Jurkat, Clone E6-1 (cell line): ENCODE results near the gene PDSS2.
A peak's percentile ranks its signal among the peaks of the same experiment; 100 is the strongest.
"Not testable (repeated sequence)": the region's sequence is repeated elsewhere in the genome, so short reads cannot be mapped to it uniquely, and the experiment has no call there.

Source experiments
- DNase-seq: peaks from one replicate; pipeline ENCODE4 v3.0.0-alpha.2; 2011; ENCODE audit warnings: low read depth, low spot score
- H3K4me3 ChIP-seq: 2 replicates; pipeline ENCODE4 v1.5.1; 2011; ENCODE audit warnings: mild to moderate bottlenecking, low read length, control low read depth, moderate library complexity

Gene PDSS2

GRCh38 chr6:107340881-107341280 is 118.5 kb downstream of the PDSS2 start:
- DNase-seq: no peak
- no peak overlapping the region for H3K4me3 ChIP-seq

GRCh38 chr6:107337191-107337741 is 122.1 kb downstream of the PDSS2 start:
- no peak for DNase-seq

GRCh38 chr6:107334026-107334425 is 125.3 kb downstream of the PDSS2 start:
- H3K4me3 ChIP-seq: no peak overlapping the region
- DNase-seq: no peak

More at GRCh38 chr6:107337191-107337741, 122.1 kb downstream of the PDSS2 start:
- no peak overlapping the region for H3K4me3 ChIP-seq

- no peak for DNase-seq
- H3K4me3 ChIP-seq: no peak overlapping the region
Measured at GRCh38 chr6:107333491-107333890, 125.9 kb downstream of the PDSS2 start.

GRCh38 chr6:107331409-107332386 is 127.7 kb downstream of the PDSS2 start:
- DNase-seq: no peak
- H3K4me3 ChIP-seq: no peak overlapping the region

GRCh38 chr6:107330168-107330567 is 129.2 kb downstream of the PDSS2 start:
- H3K4me3 ChIP-seq: no peak overlapping the region

GRCh38 chr6:107329063-107329860 is 130.1 kb downstream of the PDSS2 start:
- H3K4me3 ChIP-seq: no peak overlapping the region

More at GRCh38 chr6:107330168-107330567, 129.2 kb downstream of the PDSS2 start:
- DNase-seq: peak; percentile 44

GRCh38 chr6:107328081-107328480 is 131.3 kb downstream of the PDSS2 start:
- no peak for DNase-seq
- no peak overlapping the region for H3K4me3 ChIP-seq

More at GRCh38 chr6:107329063-107329860, 130.1 kb downstream of the PDSS2 start:
- no peak for DNase-seq

GRCh38 chr6:107323133-107323785 is 136.1 kb downstream of the PDSS2 start:
- DNase-seq: no peak
- H3K4me3 ChIP-seq: no peak overlapping the region

GRCh38 chr6:107321793-107322192 is 137.6 kb downstream of the PDSS2 start:
- no peak for DNase-seq
- no peak overlapping the region for H3K4me3 ChIP-seq

- DNase-seq: no peak
- H3K4me3 ChIP-seq: no peak overlapping the region
Measured at GRCh38 chr6:107319906-107320530, 139.3 kb downstream of the PDSS2 start.

GRCh38 chr6:107318100-107318736 is 141.1 kb downstream of the PDSS2 start:
- DNase-seq: peak; percentile 24
- H3K4me3 ChIP-seq: no peak overlapping the region

GRCh38 chr6:107315114-107315513 is 144.2 kb downstream of the PDSS2 start:
- no peak overlapping the region for H3K4me3 ChIP-seq
- DNase-seq: no peak

- no peak for DNase-seq
- H3K4me3 ChIP-seq: no peak overlapping the region
Measured at GRCh38 chr6:107314531-107314939, 144.8 kb downstream of the PDSS2 start.

GRCh38 chr6:107313776-107314175 is 145.6 kb downstream of the PDSS2 start:
- no peak overlapping the region for H3K4me3 ChIP-seq
- DNase-seq: no peak

- DNase-seq: no peak
Measured at GRCh38 chr6:107310362-107310761, 149.0 kb downstream of the PDSS2 start.

GRCh38 chr6:107308677-107309076 is 150.7 kb downstream of the PDSS2 start:
- no peak overlapping the region for H3K4me3 ChIP-seq

More at GRCh38 chr6:107310362-107310761, 149.0 kb downstream of the PDSS2 start:
- H3K4me3 ChIP-seq: no peak overlapping the region

GRCh38 chr6:107305994-107306393 is 153.4 kb downstream of the PDSS2 start:
- not testable (repeated sequence) for H3K4me3 ChIP-seq, DNase-seq

More at GRCh38 chr6:107308677-107309076, 150.7 kb downstream of the PDSS2 start:
- no peak for DNase-seq
